ENCODE data around the gene TMX1.

The TMX1 gene

DNA sequence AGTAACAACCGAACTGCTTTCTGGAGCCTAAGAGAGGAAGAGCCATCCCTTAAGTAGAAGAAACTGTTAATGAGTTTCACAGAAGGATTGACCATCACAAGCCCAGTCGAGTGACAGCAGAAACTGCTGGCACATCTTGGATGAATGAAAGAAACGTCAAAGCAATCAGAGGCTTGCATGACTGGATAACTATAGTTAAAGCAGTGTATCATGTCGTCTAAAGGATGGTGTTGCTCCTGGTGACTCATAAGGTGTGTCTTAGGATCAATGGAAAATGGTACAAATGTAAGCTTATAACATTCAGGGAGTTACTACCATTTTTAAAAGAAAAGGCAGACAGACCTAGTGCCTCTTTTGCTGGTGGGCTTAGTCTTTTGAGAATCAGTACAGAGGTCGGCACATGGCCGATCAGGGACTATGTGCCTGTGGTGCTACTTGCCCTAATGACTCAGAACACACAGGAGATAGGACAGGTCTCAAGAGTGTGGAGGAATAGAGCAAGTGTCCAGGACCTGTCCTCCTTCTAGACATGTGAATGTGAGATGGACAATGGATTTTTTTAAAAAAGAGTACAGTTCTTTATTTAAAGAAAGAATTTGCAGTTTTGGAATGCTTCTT is 55.7 kb downstream of the TMX1 start:
- Histone ChIP-seq H3K4me3 (ENCODE audit: insufficient read depth, low read length, poor library complexity, severe bottlenecking) (no peak overlapping the region), H3F3A (ENCODE audit: insufficient read depth) (no peaks in the 10 kb centered on the region), H3K27me3 (ENCODE audit: low read length) (no peaks in the 10 kb centered on the region), H3K79me2 (ENCODE audit: insufficient read depth, low read length) (no peaks in the 10 kb centered on the region), H3K9me2 (replicated peaks; ENCODE audit: insufficient read depth, low read length) (no peaks in the 10 kb centered on the region), H4K20me1 (ENCODE audit: low read depth, low read length) (no peaks in the 10 kb centered on the region), H3K9ac (ENCODE audit: low read length) (no peak overlapping the region), H3K4me2 (ENCODE audit: low read depth, low read length, poor library complexity, severe bottlenecking) (no peak overlapping the region), H3K27ac (ENCODE audit: low read depth, low read length) (no peak overlapping the region), H2AFZ (ENCODE audit: low read depth, low read length, severe bottlenecking) (no peak overlapping the region), H3K36me3 (ENCODE audit: low read length) (no peaks in the 10 kb centered on the region), H3K9me3 (ENCODE audit: insufficient read depth, low read length) (no peaks in the 10 kb centered on the region)
- TF ChIP-seq, protein P1, sequence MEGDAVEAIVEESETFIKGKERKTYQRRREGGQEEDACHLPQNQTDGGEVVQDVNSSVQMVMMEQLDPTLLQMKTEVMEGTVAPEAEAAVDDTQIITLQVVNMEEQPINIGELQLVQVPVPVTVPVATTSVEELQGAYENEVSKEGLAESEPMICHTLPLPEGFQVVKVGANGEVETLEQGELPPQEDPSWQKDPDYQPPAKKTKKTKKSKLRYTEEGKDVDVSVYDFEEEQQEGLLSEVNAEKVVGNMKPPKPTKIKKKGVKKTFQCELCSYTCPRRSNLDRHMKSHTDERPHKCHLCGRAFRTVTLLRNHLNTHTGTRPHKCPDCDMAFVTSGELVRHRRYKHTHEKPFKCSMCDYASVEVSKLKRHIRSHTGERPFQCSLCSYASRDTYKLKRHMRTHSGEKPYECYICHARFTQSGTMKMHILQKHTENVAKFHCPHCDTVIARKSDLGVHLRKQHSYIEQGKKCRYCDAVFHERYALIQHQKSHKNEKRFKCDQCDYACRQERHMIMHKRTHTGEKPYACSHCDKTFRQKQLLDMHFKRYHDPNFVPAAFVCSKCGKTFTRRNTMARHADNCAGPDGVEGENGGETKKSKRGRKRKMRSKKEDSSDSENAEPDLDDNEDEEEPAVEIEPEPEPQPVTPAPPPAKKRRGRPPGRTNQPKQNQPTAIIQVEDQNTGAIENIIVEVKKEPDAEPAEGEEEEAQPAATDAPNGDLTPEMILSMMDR (IDR thresholded peaks at IDR 0.05; ENCODE audit: insufficient read depth, low read length, poor library complexity, severe bottlenecking) = no peak
- no peak for TF ChIP-seq EZH2phosphoT487 (conservative IDR thresholded peaks at IDR 0.05; ENCODE audit: low read length)

DNA sequence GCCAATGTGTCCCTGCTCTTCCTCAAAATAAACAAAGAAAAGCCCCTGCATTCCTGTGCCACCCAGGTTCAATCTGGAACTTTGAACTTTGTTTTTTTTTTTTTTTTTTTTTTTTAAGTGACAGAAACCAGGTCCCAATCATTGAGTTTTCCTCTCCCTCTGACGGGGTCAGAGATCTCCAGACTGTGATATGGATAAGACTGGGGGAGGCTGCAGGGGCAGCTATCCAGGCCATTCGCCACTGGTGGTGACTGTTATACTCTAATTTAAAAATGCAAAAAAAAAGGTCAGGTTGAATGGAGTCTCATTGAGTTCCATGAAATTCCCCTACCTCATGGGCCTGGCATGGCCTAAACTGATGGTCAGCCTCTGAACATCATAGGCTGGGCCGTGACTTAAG is 57.0 kb downstream of the TMX1 start:
- Histone ChIP-seq H3K36me3 (ENCODE audit: low read length) (no peaks in the 10 kb centered on the region), H3K9me2 (replicated peaks; ENCODE audit: insufficient read depth, low read length) (no peaks in the 10 kb centered on the region), H3K4me2 (ENCODE audit: low read depth, low read length, poor library complexity, severe bottlenecking) (no peak overlapping the region), H3K9ac (ENCODE audit: low read length) (no peak overlapping the region), H3K27ac (ENCODE audit: low read depth, low read length) (no peak overlapping the region), H3K27me3 (ENCODE audit: low read length) (no peaks in the 10 kb centered on the region), H3K79me2 (ENCODE audit: insufficient read depth, low read length) (no peaks in the 10 kb centered on the region), H3K4me3 (ENCODE audit: insufficient read depth, low read length, poor library complexity, severe bottlenecking) (no peak overlapping the region), H3F3A (ENCODE audit: insufficient read depth) (no peaks in the 10 kb centered on the region), H3K9me3 (ENCODE audit: insufficient read depth, low read length) (no peaks in the 10 kb centered on the region), H2AFZ (ENCODE audit: low read depth, low read length, severe bottlenecking) (no peak overlapping the region), H4K20me1 (ENCODE audit: low read depth, low read length) (no peaks in the 10 kb centered on the region)
- TF ChIP-seq EZH2phosphoT487 (conservative IDR thresholded peaks at IDR 0.05; ENCODE audit: low read length) = no peak
- TF ChIP-seq, protein P1 (IDR thresholded peaks at IDR 0.05; ENCODE audit: insufficient read depth, low read length, poor library complexity, severe bottlenecking) = no peak

GRCh38 chr14:51298895-51299294 is 58.8 kb downstream of the TMX1 start:
- Histone ChIP-seq H4K20me1 (ENCODE audit: low read depth, low read length) (no peaks in the 10 kb centered on the region), H3K9me3 (ENCODE audit: insufficient read depth, low read length) (no peaks in the 10 kb centered on the region), H3K4me2 (ENCODE audit: low read depth, low read length, poor library complexity, severe bottlenecking) (no peak overlapping the region), H2AFZ (ENCODE audit: low read depth, low read length, severe bottlenecking) (no peak overlapping the region), H3K9me2 (replicated peaks; ENCODE audit: insufficient read depth, low read length) (no peaks in the 10 kb centered on the region), H3K36me3 (ENCODE audit: low read length) (no peaks in the 10 kb centered on the region), H3K9ac (ENCODE audit: low read length) (no peak overlapping the region), H3K79me2 (ENCODE audit: insufficient read depth, low read length) (no peaks in the 10 kb centered on the region), H3F3A (ENCODE audit: insufficient read depth) (no peaks in the 10 kb centered on the region), H3K27me3 (ENCODE audit: low read length) (no peaks in the 10 kb centered on the region), H3K4me3 (ENCODE audit: insufficient read depth, low read length, poor library complexity, severe bottlenecking) (no peak overlapping the region), H3K27ac (ENCODE audit: low read depth, low read length) (no peak overlapping the region)
- TF ChIP-seq EZH2phosphoT487 (conservative IDR thresholded peaks at IDR 0.05; ENCODE audit: low read length) = no peak
- TF ChIP-seq, protein P1 (IDR thresholded peaks at IDR 0.05; ENCODE audit: insufficient read depth, low read length, poor library complexity, severe bottlenecking) = no peak
